OCI-LY7 (cell line): ENCODE results near the gene NXPH3. TPM values are rescaled to one million over a fixed set of nuclear protein-coding genes. Genes with fewer than 3 reads are reported as not detected.

Experiments used
- BruUV-seq: library from RNA; stranded (reverse); fragments of 400-500 nt; replicated peaks from 2 replicates; lab custom pipeline; 2021; lab: Mats Ljungman, UMichigan
- CTCF ChIA-PET: fragments of 300-600 bp; sonication (Branson Sonifier 250); formaldehyde crosslinking; loops from one replicate; lab custom pipeline; 2022; ENCODE audit warnings: antibody characterized with exemption; ENCODE audit not compliant: unreplicated experiment; lab: Charles Lee
- POLR2A ChIA-PET: fragments of 300-600 bp; sonication (Branson Sonifier 250); formaldehyde crosslinking; loops from one replicate; lab custom pipeline; 2022; ENCODE audit warnings: antibody characterized with exemption; lab: Charles Lee
- DNase-seq: peaks from one replicate; pipeline ENCODE4 v3.0.0-alpha.2; 2015; ENCODE audit warnings: low spot score
- H2AFZ ChIP-seq: fragments of 200-600 bp; sonication (generic), shearing (Covaris generic); 2 replicates; pipeline ENCODE4 v1.6.1; 2014; ENCODE audit warnings: mild to moderate bottlenecking, antibody characterized with exemption, low read length, moderate library complexity
- H3K27ac ChIP-seq: fragments of 200-600 bp; sonication (generic); 2 replicates; pipeline ENCODE4 v1.5.1; 2014; ENCODE audit warnings: mixed run types, low read depth, mild to moderate bottlenecking, moderate library complexity, low read length, inconsistent platforms; ENCODE audit not compliant: poor library complexity, severe bottlenecking
- H3K36me3 ChIP-seq: fragments of 200-600 bp; sonication (generic); 2 replicates; pipeline ENCODE4 v1.6.1; 2014; ENCODE audit warnings: mild to moderate bottlenecking, antibody characterized with exemption, low read length, moderate library complexity, mixed read lengths; ENCODE audit not compliant: insufficient read depth
- H3K4me1 ChIP-seq: fragments of 200-600 bp; sonication (generic); 2 replicates; pipeline ENCODE4 v1.5.1; 2014; ENCODE audit warnings: mild to moderate bottlenecking, low read length; ENCODE audit not compliant: insufficient read depth, poor library complexity, severe bottlenecking
- H3K4me2 ChIP-seq: fragments of 200-600 bp; sonication (generic); 2 replicates; pipeline ENCODE4 v1.6.1; 2014; ENCODE audit warnings: mild to moderate bottlenecking, low read length
- H3K4me3 ChIP-seq: fragments of 200-600 bp; sonication (generic); 2 replicates; pipeline ENCODE4 v1.5.1; 2014; ENCODE audit warnings: mild to moderate bottlenecking, low read depth, low read length; ENCODE audit not compliant: poor library complexity, severe bottlenecking
- H3K79me2 ChIP-seq: fragments of 200-600 bp; sonication (generic); 2 replicates; pipeline ENCODE4 v1.6.1; 2016; ENCODE audit warnings: low read depth, mild to moderate bottlenecking, low read length, moderate library complexity, mixed read lengths; ENCODE audit not compliant: insufficient read depth
- H3K9me2 ChIP-seq: fragments of 200-600 bp; sonication (generic); 2 replicates; pipeline ENCODE4 v1.6.1; 2016; ENCODE audit warnings: mild to moderate bottlenecking, low read length, mixed read lengths; ENCODE audit not compliant: insufficient read depth
- H3K9me3 ChIP-seq: fragments of 200-600 bp; sonication (generic); 2 replicates; pipeline ENCODE4 v1.6.1; 2014; ENCODE audit warnings: mild to moderate bottlenecking, mixed run types, low read length, mixed read lengths
- H4K20me1 ChIP-seq: fragments of 200-600 bp; sonication (generic); 2 replicates; pipeline ENCODE4 v1.6.1; 2014; ENCODE audit warnings: mild to moderate bottlenecking, antibody characterized with exemption, low read length, moderate library complexity, mixed read lengths; ENCODE audit not compliant: insufficient read depth
- EZH2phosphoT487 ChIP-seq: fragments of 200-600 bp; sonication (generic); IDR thresholded peaks from 2 replicates; pipeline ENCODE4 v1.6.1; 2018; ENCODE audit warnings: low read depth, borderline replicate concordance, mild to moderate bottlenecking, mixed run types, antibody characterized with exemption, low read length, moderate library complexity, mixed read lengths
- intact Hi-C: fragments of 100-400 bp; cut with micrococcal nuclease; formaldehyde crosslinking; loops from one replicate; pipeline ENCODE4 v1.10.0; 2022; ENCODE audit not compliant: unreplicated experiment
- total RNA-seq, 2 experiments: library from RNA; depleted of rRNA in 1 of 2; stranded (reverse); fragments of >200 nt in 1 of 2; shearing (Covaris generic) in 1 of 2; gene quantifications; 2 replicates each; pipeline ENCODE4 v1.2.3, GENCODE V29; 2014 to 2022
- TF ChIP-seq, protein P1 (sequence below): fragments of 200-600 bp; sonication (generic); conservative IDR thresholded peaks from 2 replicates; pipeline ENCODE4 v1.5.1; 2014; ENCODE audit warnings: mild to moderate bottlenecking, antibody characterized with exemption, low read length, moderate library complexity, mixed read lengths

NXPH3 gene
- total RNA-seq, 2 experiments from 2014 or later: not detected

DNA sequence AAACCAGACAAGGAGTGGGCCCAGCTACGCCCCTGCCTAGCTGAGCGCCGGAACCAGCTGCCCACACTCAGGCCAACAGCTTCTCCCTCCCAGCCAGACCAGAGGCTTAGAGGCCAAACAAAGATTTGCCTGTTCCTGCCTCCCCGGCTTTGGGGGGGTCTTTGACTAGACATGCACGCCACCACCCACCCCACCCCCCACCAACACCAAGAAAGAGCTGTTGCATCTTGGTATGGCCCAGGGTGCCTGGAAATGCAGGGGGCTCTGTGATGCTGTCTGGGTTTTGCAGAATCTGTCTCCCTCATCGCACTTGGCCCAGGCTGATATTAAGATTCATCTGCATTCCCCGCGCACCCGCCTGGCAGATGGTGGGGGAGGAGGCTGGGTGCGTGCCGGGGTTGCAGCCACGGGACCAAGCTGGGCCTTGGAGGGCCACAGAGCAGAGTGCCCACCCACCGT is 1.3 kb upstream of the NXPH3 start:
- BruUV-seq: no TSS peak
- Histone ChIP-seq H3K4me2 (no peak overlapping the region), H4K20me1 (no peaks in the 10 kb centered on the region), H3K79me2 (no peaks in the 10 kb centered on the region), H2AFZ (no peak overlapping the region), H3K9me3 (no peaks in the 10 kb centered on the region), H3K27ac (no peak overlapping the region), H3K36me3 (no peaks in the 10 kb centered on the region), H3K4me3 (no peak overlapping the region), H3K4me1 (peaks cover 10% of the 10 kb centered on the region), H3K9me2 (no peaks in the 10 kb centered on the region)
- POLR2A ChIA-PET: interaction anchor here (0.6 kb wide), 2 partner anchors 8 to 123 kb away, joined by 3 read pairs; no protein-coding TSS in a partner anchor
- CTCF ChIA-PET: no interaction called here
- DNase-seq: no peak
- TF ChIP-seq EZH2phosphoT487: no peak
- TF ChIP-seq, protein P1, sequence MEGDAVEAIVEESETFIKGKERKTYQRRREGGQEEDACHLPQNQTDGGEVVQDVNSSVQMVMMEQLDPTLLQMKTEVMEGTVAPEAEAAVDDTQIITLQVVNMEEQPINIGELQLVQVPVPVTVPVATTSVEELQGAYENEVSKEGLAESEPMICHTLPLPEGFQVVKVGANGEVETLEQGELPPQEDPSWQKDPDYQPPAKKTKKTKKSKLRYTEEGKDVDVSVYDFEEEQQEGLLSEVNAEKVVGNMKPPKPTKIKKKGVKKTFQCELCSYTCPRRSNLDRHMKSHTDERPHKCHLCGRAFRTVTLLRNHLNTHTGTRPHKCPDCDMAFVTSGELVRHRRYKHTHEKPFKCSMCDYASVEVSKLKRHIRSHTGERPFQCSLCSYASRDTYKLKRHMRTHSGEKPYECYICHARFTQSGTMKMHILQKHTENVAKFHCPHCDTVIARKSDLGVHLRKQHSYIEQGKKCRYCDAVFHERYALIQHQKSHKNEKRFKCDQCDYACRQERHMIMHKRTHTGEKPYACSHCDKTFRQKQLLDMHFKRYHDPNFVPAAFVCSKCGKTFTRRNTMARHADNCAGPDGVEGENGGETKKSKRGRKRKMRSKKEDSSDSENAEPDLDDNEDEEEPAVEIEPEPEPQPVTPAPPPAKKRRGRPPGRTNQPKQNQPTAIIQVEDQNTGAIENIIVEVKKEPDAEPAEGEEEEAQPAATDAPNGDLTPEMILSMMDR: no peak
- intact Hi-C loops: loop anchor here (5.0 kb wide), 1 partner anchor 103 kb away; the partner anchor contains the start of gene SPOP

DNA sequence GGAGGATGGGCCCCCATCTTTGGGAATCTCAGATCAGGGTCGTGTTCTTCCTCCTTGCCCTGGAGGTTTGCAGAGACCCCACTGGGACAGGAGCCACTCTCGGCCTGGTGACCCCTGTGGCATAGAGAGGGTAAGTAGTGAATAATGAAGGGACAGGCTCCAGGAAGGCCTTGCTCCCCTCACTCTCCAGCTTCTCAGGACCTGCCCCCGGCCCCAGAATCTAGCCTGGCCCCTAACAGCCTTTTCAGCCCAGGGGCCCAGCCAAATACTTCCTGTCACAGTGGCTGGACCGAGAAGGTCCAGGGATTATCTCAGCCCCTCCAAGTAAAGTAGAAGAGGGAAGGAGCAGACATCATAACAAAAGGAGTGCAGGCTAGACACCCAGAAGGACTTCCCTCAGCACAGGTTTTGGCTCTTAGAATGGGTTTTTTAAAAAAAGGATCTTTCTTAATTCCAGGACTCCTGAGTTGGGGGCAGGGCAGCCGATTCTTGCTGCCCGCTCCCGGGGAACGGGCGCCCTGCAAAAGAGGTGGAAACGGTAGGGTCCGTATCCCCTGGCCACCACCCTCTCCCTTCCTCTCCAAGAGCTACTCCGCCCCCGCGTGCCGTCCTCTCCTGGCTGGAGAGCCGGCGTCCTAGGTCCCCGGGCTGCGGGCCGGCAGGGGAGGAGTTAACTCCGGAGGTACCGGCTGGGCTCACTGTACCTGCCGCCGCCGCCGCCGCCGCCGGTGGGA is 559 bp upstream of the NXPH3 start:
- peak overlapping the region; percentile 42; the same call in 1 of the 2 replicates for H3K4me2 ChIP-seq
- peak overlapping the region; percentile 31 for H3K4me3 ChIP-seq
- H3K4me1 ChIP-seq: peaks cover 10% of the 10 kb centered on the region
- POLR2A ChIA-PET: interaction anchor here (0.6 kb wide), 2 partner anchors 7 to 122 kb away, joined by 3 read pairs; no protein-coding TSS in a partner anchor
- H3K27ac ChIP-seq: no peak overlapping the region
- no peak for DNase-seq
- TF ChIP-seq, protein P1: no peak
- TF ChIP-seq EZH2phosphoT487: no peak
- no peaks in the 10 kb centered on the region for H4K20me1 ChIP-seq
- no peak overlapping the region for H2AFZ ChIP-seq
- intact Hi-C loops: loop anchor here (5.0 kb wide), 1 partner anchor 102 kb away; the partner anchor contains the start of gene SPOP
- CTCF ChIA-PET: no interaction called here
- H3K9me2 ChIP-seq: no peaks in the 10 kb centered on the region
- no peaks in the 10 kb centered on the region for H3K36me3 ChIP-seq
- H3K79me2 ChIP-seq: no peaks in the 10 kb centered on the region
- no TSS peak for BruUV-seq
- H3K9me3 ChIP-seq: no peaks in the 10 kb centered on the region
